HG03139 (cell line): ENCODE data around the gene C20orf96.
A peak's percentile ranks its signal among the peaks of the same experiment; 100 is the strongest.
"Not testable (repeated sequence)": the region's sequence is repeated elsewhere in the genome, so short reads cannot be mapped to it uniquely, and the experiment has no call there.

Experiments used
- ATAC-seq: cut with Tn5 transposase; IDR thresholded peaks from one replicate; pipeline ENCODE4 v1.9.1; 2021; ENCODE audit not compliant: unreplicated experiment

C20orf96 gene, protein sequence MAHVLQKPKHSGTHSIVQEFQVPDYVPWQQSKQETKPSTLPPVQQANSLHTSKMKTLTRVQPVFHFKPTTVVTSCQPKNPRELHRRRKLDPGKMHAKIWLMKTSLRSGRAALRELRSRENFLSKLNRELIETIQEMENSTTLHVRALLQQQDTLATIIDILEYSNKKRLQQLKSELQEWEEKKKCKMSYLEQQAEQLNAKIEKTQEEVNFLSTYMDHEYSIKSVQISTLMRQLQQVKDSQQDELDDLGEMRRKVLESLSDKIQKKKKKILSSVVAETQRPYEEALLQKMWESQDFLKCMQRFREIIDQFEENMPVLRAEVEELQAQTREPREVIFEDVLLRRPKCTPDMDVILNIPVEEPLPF

DNA sequence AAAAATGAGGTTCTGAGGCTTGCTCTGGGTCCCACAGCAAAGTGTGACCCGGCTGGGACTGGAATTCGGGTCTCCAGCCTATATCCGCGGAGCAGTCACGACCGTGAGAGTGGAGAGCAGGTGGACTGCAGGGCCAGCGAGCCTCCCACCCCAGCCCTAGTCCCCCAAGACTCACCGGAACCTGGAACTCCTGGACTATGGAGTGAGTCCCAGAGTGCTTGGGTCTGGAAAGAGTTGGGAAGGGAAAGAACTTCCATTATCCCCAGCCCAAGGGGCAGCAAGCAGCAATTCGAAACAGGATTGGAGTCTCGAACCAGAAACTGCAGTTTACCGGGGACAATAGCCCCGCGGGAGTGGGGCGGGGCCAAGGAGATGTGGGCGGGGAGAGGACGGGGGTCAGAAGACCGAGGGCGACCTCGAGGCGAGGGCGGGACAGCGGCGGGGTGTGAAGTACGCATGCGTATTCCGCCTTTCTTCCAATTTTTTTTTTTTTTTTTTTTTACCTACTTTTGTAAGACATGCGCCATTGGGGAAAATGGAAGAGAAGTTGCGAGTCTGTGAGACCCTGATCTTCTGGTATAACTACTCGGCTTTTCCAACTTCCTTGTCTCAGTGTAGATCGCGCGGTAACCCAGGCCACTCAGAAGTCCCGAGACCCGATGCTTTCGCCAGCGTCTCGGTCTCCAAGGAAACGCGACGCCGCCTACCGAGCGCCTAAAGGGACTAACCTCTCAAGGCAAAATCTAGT lies at the start of gene C20orf96:
Gene C20orf96, minus strand, starts transcription at position 667 of the 748 bp plus-strand sequence. Its CDS starts 140 bp downstream, at position 527.
- peak; percentile 79 for ATAC-seq

DNA sequence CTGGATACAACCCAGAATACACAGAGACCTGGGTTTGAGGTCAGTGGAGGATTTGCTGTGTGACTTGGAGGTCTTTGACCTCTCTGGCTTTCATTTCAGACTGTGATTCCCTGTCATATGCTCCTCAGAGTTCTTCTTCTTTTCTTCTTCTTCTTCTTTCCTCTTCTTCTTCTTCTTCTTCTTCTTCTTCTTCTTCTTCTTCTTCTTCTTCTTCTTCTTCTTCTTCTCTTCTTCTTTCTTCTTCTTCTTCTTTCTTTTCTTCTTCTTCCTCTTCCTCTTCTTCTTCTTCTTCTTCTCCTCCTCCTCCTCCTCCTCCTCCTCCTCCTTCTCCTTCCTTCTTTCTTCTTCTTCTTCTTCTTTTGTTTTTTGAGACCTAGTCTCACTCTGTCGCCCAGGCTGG lies 45.5 kb upstream of the C20orf96 start:
- ATAC-seq, result not testable (repeated sequence)

DNA sequence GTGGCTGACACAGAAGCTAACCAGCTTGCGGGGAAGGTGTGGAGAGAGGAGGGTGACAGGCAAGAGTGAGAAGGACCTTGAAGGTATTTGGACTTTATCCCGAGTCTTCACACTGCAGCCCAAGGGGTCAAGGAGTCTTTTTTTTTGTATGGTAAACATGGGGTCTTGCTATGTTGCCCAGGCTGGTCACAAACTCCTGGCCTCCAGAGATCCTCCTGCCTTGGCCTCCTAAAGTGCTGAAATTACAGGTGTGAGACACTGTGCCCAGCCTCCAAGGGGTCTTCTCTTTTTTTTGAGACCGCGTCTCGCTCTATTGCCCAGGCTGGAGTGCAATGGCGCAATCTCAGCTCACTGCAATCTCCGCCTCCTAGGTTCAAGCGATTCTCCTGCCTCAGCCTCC lies 44.0 kb upstream of the C20orf96 start:
- no peak for ATAC-seq

DNA sequence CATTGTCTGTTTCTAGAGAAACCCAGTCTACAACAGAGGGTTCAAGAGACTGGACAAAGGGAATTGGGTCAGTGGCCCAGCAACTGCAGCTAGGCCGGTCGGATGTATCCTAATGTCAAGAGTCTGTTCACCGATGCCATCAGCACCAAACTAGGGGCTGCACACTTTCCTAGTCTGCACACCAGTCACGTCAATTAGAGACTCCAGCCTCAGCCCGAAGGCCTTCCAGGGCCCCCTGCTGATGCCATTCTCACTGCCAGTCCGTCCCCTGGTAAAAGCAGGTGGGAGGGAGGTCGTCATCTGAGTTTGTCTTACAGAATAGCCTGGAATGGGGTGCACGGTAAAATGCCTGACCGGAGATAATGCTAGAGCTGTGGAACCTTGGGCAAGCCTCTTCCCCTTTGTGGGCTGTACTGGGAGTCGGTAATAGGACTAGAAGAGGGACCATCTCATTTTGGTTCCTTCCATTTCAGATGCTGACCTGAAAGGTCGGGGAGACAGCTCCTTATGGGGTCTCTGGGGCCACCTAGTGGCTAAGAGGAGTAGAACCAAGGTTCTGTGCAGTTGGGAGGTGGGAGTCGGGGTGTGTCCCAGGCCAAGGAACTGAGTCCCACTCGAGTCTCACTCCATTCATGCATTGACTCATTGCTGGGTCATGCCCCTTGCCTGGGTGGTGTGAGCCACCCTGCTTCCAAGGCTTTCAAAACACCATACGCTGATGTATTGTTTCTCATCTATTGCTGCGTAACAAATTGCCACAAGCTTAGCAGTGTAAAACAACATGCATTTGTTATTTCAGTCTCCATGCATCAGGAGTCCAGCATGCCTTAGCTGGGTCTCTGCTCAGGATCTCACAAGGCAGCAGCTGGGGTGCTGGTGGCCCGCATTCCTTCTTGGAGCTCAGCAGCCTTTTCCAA lies 39.9 kb upstream of the C20orf96 start:
- ATAC-seq, result no peak

DNA sequence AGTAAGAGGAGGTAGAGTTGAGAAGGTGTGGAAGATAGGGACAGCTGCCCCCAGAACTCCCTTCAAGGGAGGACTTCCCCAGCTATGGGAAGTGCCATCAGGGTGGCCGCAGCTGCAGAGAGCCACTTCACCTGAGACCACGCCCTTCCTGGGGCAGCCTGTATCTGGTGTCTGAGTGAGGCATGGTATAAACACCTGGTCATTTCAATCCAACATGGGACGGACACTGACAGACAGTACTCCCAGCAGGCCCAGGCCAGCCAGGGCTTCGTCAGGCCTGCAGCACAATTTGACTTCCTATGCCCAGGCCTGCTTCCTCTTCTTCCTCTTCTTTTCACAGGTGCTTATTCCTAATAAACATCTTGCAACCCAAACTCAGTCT lies 39.3 kb upstream of the C20orf96 start:
- ATAC-seq, result no peak

DNA sequence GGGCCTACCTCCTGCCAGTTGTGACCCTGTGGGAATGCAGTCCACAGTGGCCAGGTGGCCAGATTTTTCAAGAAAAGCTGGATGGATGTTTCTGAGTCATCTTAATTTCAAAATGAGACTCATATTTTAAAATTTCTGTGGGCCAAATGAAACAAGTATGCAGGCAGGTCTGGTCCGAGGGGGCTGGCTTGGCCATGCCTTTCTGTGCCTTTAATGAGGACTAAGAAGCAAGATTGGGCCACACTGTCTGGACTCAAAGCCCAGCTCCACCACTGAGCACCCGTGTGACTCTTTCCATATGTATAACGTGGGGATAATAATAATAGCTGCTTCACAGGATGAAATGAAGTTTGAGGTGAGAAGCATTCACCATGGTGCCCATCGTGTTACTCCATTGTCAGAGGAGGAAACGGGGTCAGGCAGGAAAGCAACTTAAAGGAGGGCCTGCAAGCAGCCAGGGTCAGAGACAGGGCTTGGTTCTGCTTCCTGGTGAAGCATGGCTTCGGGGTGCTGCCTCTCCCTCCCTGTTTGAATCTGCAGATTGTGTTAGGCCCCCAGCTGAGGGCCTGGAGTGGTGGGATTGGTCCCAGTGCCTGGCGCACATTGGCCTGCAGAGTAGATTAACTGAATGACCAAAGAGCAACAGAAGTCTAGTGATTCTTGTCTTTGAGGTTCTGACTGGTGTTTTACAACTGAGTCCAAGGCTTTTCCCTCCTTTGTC lies 38.6 kb upstream of the C20orf96 start:
- ATAC-seq, result no peak

DNA sequence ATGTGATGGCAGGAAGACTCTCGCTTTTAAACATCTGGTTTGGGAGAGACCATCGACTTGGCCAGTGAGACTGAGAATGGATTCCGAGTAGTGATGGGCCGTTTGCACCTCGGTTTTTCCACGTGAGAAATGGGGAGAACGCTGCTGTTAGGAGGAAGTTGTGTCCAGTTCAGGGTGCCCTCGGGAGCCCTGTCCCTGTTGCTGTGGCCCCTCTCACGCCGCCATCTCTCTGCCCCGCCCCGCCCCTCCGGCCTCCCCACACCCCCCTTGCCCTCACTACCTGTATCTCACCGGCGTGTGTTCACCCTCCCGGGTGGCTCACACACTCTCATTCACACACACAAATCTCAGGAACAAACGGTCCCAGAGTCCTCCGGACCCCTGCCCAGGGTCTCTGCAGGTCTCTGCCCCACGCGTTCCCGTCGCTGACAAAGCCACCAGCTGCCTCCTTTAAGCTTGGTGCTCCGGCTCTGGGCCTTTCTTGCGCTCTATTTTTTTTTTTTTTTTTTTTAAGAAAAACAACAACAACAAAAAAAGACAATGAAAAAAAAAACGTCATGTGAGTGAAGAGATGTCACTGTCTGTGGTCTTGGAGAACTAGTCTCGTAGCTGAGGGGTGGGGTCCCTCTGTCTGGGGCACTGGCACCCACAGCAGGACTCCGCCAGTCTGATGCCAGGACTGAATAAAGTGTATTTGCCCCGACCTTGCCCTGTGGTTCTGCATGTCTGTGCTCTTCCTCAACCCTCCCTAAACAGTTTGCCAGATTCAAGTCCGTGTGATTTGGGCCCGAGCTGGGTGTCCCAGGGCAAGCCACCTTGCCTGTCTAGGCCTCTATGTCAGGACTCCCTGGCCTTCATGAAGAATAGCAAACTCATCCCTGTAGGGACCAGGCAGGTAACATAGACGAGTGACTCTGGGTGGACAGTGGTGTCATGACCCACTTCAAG lies 37.8 kb upstream of the C20orf96 start:
- ATAC-seq, result no peak

DNA sequence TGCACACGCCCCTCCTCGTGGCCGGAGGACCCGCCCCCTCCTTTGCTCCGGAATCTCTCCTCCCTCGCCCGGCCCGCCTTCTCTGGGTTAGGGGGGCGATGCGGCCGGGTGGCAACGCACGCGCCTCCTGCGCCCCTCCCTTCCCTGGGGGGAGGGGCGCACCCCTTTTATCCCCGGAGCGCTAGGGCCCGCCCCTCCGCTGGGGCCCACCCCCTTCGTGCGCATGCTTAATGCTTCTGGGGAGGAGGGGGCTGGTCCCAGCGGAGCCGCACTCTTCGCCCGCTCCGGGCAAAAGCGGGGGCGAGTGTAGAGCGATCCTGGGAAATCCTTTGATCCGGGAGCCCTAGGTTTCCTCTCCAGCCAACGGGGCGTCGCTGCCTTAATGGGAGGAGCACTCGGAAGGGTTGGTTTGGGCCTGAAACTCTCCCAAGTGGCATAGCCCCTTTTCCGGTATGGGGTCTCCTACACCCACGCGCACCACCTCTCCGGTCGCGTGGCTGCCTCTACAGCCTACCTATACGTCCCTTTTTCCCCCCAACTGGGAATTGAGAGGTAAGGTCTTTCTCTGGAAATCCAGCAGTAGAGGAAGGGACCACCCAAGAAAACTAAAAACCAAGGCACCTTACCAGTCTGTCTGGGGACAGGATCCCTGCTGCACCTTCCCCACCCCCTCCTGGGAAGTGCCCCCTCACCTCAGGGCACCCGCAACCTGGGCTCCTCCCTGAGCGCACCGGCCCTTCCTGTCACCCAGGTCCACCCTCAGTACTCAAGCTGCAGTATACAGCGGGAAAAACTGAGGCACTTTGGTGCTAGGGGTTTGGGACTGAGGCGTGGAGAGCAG lies 36.9 kb upstream of the C20orf96 start:
- no peak for ATAC-seq

DNA sequence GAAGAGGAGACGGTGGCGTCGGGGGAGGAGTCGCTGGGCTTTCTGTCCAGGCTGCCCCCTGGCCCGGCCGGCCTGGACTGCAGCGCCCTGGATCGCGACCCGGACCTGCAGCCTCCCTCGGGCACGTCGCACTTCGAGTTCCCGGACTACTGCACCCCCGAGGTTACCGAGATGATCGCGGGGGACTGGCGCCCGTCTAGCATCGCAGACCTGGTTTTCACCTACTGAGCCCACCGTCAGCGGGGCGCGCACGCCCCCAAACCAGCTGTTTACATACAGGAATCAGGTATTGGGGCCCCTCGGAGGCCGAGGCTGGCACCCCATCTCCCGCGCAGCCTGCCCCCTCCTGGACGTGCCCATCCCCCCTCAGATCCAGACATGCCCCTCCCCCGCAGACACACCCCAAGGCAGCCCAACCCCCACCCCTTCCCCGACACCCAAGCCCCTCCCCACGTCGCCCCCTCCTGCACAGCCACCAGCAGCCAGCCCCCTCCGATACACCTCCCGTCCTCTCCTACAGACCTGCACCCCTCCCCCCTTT lies 36.2 kb upstream of the C20orf96 start:
- no peak for ATAC-seq

DNA sequence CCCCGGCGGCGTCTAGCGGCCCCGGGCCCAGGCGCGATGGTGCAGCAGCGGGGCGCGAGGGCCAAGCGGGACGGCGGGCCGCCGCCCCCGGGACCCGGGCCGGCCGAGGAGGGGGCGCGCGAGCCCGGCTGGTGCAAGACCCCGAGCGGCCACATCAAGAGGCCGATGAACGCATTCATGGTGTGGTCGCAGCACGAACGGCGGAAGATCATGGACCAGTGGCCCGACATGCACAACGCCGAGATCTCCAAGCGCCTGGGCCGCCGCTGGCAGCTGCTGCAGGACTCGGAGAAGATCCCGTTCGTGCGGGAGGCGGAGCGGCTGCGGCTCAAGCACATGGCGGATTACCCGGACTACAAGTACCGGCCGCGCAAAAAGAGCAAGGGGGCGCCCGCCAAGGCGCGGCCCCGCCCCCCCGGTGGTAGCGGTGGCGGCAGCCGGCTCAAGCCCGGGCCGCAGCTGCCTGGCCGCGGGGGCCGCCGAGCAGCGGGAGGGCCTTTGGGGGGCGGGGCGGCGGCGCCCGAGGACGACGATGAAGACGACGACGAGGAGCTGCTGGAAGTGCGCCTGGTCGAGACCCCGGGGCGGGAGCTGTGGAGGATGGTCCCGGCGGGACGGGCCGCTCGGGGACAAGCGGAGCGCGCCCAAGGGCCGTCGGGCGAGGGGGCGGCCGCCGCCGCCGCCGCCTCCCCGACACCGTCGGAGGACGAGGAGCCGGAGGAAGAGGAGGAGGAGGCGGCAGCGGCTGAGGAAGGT lies 35.5 kb upstream of the C20orf96 start:
- no peak for ATAC-seq

DNA sequence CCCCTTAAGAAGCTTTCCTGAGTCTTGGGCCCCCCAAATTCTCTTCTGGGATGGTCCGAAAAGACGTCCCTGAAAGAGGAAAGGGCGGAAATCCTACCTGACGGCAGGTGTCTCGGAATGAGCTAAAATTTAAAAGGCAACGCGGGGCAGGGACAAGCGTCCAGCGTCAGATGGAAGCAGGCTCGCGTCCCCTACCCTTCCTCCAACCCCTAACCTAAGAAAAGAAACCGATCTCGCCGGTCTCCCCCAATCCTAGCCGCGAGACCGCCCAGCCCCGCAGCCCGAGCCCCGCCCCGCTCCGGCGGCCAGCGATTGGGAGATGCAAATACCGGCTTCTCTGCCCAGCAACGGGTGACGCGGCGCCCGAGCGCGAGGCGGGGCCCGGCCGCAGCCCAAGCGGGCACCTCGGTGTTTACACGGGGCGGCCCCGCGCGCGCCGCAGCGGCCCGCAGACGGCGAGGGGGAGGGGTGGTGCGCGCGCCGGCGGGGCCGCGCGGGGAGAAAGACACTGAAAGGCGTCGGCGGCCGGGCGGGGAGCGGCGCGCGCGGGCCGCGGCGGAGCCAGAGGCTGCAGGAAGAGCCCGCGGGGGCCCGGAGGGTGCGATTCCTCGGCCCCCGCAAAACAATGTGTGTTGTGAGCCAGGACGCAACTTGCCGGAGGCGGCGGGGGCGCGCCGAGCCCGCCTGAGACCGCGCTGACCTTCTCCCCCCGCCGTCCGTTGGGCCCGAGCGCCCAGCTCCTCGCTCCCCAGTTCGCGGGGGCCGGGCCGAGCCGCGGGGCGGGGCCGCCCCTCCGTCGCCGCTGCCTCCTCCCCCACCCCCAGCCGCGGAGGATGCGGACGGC lies 34.7 kb upstream of the C20orf96 start, which contains the start of gene SOX12:
Gene SOX12, plus strand, starts transcription at position 508 of the 844 bp plus-strand sequence. CDS start 373 bp downstream, outside the sequence.
- ATAC-seq, result peak; percentile 51

DNA sequence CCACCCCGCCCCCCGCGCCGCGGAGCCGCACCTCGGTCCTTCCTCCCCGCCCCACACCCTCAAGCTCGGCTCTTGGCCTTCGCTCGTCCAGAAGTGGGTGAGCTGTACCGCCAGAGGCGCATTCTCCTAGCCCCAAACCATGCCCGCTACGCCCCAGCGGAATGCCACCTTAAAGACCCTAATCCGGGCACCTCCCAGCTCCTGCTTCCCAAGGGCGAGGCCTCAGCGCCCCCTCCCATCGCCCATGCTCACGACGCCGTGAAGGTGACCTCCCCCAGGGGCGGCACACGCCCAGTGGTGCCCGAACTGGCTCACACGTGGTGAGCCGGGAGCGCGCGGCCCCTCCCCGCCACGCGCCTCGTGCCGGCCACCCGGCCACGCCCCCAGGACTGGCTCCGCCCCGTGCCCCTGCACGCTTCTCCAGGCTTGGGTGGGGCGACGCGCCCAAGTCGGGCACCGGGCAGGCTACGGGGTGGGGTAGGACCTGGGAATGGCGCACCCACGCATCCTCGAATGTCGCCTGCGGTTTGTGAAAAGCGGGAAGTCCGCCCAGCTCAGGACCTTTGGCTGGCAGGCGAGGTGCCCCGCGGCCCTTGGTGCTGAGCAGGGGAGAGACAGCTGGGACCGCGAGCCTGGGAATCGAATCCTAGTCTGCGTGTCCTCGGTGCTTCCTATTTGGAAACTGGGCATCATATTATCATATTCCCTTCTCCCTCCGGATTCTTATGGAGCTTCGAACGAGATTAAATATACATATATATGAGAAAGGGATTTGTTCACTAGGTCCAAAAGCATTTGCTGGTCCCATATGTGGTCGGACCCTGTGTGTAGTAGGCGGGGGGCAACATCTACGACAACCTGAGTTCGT lies 33.9 kb upstream of the C20orf96 start:
- peak; percentile 44 for ATAC-seq

DNA sequence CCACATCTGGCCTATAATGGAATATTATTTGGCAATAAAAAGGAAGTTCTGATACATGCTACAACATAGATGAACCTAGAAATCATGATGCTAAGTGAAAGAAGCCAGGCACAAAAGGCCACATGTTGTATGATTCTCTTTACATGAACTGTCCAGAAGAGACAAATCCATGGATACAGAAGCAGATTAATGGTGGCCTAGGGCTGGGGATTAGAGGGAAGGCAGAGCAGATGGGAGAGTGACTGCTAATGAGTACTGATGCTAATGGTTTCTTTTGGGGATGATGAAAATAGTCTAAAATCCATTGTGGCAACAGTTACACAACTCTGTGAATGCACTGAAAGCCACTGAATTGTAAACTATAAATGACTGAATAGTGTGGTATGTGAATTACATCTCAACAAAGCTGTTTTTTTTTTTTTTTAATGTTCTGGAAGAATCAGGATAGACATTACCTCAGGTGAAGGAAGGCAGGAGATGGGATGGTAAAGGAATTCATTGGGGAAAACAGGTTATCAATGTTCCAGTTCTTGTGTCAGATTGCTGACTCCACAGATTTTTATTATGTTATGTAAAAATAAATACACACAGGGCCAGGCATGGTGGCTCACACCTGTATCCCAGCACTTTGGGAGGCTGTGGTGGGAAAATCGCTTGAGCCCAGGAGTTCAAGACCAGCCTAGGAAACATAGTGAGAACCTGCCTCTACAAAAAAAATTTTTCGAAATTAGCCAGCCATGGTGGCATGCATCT lies 25.9 kb upstream of the C20orf96 start:
- ATAC-seq, result no peak

DNA sequence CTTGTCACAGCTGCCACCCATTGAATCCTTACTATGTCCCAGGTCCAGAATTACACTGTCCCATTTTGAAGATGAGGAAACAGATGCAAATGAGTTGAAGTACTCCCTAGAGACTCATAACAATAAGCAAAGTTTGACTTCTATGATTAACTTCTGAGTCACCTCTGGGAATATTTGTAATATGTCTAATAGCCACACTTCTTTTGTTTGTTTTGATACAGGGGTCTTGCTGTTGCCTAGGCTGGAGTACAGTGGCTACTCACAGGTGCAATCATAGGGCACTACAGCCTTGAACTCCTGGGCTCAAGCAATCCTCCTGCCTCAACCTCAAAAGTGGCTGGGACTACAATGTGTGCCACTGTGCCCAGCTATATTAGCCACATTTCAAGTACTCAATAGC lies 23.4 kb upstream of the C20orf96 start:
- ATAC-seq, result no peak

DNA sequence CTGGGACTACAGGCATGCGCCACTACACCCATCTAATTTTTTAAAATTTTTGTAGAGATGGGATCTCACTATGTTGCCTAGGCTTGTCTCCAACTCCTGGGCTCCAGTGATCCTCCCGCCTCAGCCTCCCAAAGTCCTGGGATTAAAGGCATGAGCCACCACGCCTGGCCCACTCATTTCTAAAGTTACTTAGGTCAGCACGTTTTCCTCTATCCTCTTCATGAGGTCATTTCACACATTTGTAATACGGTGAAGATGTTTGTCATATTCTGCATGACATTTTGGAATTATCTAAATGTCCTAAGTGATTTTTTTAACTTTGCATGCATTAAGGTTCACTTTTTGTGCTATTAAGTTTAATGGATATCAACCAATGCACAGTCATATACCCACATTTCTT lies 22.9 kb upstream of the C20orf96 start:
- no peak for ATAC-seq
